NCI-H748 treated with DMSO at 0.1 percent for 48 hours (cell line): ENCODE measurements around the gene ANKIB1.
"Not testable (repeated sequence)": the region's sequence is repeated elsewhere in the genome, so short reads cannot be mapped to it uniquely, and the experiment has no call there.

Experiments
- DNase-seq: peaks from one replicate; lab custom pipeline; 2025; lab: John Stamatoyannopoulos, UW

Gene ANKIB1

GRCh38 chr7:92402920-92403759, 157.4 kb downstream of the ANKIB1 start:
- no peak for DNase-seq

- no peak for DNase-seq
Observed at GRCh38 chr7:92403760-92404074, 157.9 kb downstream of the ANKIB1 start.

- no peak for DNase-seq
Observed at GRCh38 chr7:92404170-92404614, 158.4 kb downstream of the ANKIB1 start.

- no peak for DNase-seq
Observed at GRCh38 chr7:92409357-92409756, 163.6 kb downstream of the ANKIB1 start.

- DNase-seq = not testable (repeated sequence)
Observed at GRCh38 chr7:92410162-92410561, 164.4 kb downstream of the ANKIB1 start.

GRCh38 chr7:92412745-92413144, 167.0 kb downstream of the ANKIB1 start:
- no peak for DNase-seq

GRCh38 chr7:92413550-92413949, 167.8 kb downstream of the ANKIB1 start:
- DNase-seq = no peak

GRCh38 chr7:92415225-92415624, 169.5 kb downstream of the ANKIB1 start:
- DNase-seq = no peak

- no peak for DNase-seq
Observed at GRCh38 chr7:92417913-92418312, 172.1 kb downstream of the ANKIB1 start.

- peak; percentile 79 for DNase-seq
Observed at GRCh38 chr7:92421676-92422435, 176.1 kb downstream of the ANKIB1 start.

- DNase-seq = no peak
Observed at GRCh38 chr7:92422926-92423325, 177.2 kb downstream of the ANKIB1 start.

- DNase-seq = no peak
Observed at GRCh38 chr7:92423710-92424131, 177.9 kb downstream of the ANKIB1 start.

- DNase-seq = no peak
Observed at GRCh38 chr7:92425311-92425947, 179.7 kb downstream of the ANKIB1 start.

GRCh38 chr7:92427193-92427592, 181.4 kb downstream of the ANKIB1 start:
- DNase-seq = no peak

GRCh38 chr7:92432299-92432946, 186.6 kb downstream of the ANKIB1 start:
- DNase-seq = no peak

- no peak for DNase-seq
Observed at GRCh38 chr7:92433019-92433418, 187.2 kb downstream of the ANKIB1 start.

GRCh38 chr7:92435542-92435941, 189.8 kb downstream of the ANKIB1 start:
- no peak for DNase-seq

- DNase-seq = no peak
Observed at GRCh38 chr7:92436612-92437445, 191.1 kb downstream of the ANKIB1 start.

- DNase-seq = no peak
Observed at GRCh38 chr7:92437956-92438491, 192.2 kb downstream of the ANKIB1 start.

GRCh38 chr7:92442720-92443119, 196.9 kb downstream of the ANKIB1 start:
- DNase-seq = not testable (repeated sequence)

GRCh38 chr7:92446869-92447344, 201.1 kb downstream of the ANKIB1 start:
- DNase-seq = no peak
